ENCODE results near the gene TM4SF4. TPM values are rescaled to one million over a fixed set of nuclear protein-coding genes. Genes with fewer than 3 reads are reported as not detected.
"Not testable (repeated sequence)": the region's sequence is repeated elsewhere in the genome, so short reads cannot be mapped to it uniquely, and the experiment has no call there.

TM4SF4 gene, protein sequence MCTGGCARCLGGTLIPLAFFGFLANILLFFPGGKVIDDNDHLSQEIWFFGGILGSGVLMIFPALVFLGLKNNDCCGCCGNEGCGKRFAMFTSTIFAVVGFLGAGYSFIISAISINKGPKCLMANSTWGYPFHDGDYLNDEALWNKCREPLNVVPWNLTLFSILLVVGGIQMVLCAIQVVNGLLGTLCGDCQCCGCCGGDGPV
- 6,086 TPM for total RNA-seq

DNA sequence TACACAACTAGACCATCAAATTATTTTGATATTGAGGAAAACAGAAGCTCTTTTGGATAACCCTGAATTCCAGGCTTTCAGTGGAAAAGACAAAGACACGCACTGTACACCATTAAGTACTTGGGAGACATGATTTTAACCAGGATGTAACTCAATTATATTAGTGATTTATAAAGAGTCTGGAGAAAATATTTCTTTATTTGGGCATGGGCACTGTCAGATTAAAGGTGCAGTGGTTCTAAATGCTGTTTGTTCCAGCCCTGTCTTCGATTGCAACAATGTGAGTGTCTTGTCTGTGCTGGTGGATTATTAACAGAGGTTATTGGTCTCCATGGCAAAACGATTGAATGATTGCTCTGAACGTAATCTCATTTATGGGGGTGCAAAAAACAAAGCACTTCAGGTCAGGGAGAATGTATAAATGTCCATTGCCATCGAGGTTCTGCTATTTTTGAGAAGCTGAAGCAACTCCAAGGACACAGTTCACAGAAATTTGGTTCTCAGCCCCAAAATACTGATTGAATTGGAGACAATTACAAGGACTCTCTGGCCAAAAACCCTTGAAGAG is at the start of gene TM4SF4:
Gene TM4SF4, plus strand, starts transcription at position 448 of the 568 bp plus-strand sequence. CDS start 181 bp downstream, outside the sequence.
- DNase-seq (ENCODE audit: low spot score) = peak; percentile 70

DNA sequence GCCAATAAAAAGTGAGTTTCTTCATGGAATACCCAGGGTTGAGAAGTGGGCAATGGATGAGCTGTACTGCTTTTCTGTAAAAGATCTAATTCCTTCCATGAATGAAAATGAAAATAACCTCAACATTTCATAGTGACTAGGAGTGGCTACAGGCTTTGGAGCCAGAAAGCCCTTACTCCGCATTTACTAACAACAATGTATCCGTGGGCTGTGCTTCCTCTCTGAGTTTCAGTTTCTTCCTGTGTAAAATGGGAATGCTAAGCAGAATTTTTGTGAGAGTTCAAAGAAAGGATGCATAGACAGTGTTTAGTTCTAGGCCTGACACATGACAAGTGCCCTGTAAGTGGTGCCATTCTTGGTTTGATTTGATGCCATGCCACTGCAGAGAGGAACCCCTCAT is 49.6 kb upstream of the TM4SF4 start:
- DNase-seq (ENCODE audit: low spot score) = no peak

DNA sequence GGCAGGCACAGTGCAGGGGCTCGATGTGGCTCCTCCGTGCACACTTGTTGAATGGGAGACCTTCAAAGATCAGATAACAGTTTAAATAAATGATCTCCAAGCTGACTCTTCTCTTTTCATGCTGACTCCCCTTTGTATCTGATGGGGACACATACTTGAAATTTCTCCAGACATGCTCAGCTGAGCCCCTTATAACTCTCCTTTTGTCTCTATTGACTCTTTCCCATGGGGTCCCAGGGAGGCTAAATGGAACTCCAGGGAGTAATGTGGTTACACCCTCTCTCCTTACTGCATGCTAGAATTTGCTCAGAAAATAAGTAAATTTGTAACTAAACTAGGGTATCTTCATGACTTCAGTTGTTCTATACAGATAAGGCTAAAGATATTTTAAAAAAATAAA is 48.2 kb upstream of the TM4SF4 start:
- DNase-seq (ENCODE audit: low spot score) = no peak

DNA sequence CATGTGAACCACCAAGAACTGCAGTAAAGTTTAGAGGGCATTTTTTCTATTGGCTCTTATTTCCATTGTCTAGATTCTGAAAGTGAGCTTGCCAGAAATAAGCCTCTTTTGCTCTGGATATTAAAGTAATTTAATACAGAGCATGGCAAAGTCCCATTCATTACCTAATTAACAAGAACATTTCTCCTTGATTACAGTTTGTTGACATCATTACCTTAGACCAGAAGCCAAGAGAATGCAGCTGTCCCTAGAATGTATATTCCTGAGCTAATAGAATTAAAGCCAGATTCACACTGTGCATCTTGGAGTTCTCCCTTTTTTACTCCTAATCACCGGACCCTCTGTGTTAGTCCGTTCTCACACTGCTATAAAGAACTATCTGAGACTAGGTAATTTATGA is 46.4 kb upstream of the TM4SF4 start:
- no peak for DNase-seq (ENCODE audit: low spot score)

DNA sequence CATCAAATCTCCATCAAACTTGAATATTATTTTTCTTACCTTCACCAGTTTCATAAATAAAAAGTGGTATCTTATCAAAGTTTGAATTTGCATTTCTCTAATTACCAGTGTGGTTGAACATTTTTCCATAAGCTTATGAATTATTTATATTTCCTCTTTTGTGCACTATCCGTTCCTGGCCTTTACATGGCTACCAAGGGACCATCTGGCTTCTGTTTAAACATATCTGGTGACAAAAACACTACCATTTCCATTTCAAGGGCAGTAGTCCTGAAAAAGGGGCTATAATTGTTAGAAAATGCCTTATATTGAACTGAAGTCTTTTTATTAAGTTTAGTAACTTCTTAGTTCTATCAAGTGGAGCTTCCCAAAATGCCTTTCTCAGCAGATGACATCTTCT is 44.3 kb upstream of the TM4SF4 start:
- no peak for DNase-seq (ENCODE audit: low spot score)

DNA sequence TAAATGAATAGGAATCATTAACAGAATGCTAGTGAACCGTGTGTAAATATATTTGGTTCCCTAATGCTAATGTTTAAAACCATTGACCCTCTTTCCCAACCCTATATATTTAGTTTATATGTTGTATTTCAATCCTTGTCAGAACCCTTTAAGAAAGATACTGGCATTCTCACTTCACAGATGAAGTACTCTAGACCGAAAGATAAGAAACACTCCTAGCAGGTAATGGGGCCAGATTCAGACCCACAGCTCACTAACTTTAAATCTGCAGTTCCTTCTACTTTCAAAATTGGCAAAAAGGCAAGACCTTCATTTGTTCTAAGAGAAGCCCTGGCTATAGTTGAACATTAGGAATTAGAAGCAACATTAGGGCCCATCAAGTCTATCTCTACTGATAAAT is 42.3 kb upstream of the TM4SF4 start:
- DNase-seq (ENCODE audit: low spot score) = no peak

DNA sequence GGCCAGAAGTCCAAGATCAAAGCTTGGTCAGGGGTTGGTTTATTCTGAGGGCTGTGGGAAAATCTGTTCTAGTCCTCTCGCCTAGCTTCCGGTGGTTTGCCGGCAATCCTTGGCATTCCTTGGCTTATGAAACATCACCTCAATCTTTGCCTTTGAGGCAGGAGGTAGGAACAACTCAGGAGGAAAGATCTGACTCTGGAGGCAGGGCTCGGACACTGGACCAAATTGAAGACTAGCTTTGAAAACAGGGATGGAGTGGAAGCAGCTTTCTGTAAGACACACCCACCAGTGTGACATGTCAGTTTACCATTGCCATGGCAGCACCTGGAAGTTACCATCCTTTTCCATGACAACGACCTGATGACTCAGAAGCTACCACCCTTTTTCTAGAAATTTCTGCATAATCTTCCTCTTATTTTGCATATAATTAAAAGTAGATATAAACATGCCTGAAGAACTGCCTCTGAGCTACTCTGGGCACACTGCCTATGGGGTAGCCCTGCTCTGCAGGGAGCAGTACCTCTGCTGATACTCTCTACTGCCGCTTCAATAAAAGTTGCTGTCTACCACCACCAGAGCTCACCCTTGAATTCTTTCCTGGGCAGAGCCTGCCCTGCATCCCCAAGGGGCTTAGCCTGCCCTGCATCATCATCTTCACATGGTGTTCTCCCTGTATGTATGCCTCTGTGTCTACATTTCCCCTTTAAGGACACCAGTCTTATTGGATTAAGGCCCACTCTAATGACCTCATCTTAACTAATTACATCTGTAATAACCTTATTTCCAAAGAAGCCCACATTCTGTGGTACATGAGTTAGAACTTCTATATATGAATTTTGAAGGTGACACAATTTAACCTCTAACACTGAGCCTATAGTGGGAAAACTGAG is 38.3 kb upstream of the TM4SF4 start:
- no peak for DNase-seq (ENCODE audit: low spot score)

DNA sequence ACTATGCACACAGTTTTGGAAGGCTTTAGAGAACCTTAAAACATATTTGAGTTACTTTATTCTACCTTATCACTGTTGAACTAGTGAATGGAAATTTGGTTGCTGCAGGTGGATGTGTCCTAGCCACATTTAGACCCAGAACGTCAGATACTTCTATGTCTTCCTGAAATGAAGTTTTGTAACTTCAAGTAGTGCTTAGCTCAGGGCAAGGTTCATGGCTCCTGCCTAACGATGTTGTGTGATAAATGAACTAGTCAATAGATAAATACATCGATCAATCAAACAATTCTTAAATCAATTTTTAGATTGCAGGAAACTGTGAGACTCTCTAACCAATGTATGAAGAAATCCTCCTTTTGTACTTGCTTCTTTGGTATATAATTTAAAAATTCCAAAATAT is 37.2 kb upstream of the TM4SF4 start:
- no peak for DNase-seq (ENCODE audit: low spot score)

DNA sequence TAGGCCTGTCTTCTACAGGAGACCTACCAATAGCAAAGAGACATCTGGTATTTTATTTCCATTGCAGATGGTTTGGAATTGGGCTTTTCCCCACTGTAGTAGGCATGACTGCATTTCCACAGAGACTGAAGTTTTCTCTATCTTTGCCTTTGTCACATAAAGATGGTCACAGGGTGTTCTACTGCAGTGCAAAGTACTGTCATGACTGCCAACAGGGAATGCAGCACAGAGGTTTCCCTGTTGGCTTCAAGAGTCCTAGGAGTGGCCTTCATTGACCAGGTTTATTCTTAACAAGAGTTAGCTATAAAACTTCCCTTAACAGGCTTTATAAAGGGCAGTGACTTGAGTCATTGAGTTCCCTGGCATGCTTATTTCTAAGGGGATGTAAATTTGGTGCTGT is 36.8 kb upstream of the TM4SF4 start:
- DNase-seq (ENCODE audit: low spot score) = no peak

DNA sequence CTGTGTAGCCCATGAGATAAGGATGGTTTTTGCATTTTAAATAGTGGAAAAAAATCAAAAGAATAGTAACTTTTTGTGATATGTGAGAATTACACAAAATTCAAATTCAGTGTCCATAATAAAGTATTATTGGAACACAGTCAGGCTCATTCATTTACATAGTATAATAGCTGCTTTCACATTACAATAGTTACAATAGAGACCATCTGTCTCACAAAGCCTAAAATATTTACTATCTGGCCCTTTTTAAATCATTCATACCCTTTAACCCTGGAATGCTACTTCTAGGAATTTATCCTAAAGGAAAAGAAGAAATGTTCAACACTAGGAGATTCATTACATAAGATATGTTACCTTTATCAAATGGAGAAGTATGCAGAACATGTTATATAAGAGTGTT is 35.5 kb upstream of the TM4SF4 start:
- no peak for DNase-seq (ENCODE audit: low spot score)

DNA sequence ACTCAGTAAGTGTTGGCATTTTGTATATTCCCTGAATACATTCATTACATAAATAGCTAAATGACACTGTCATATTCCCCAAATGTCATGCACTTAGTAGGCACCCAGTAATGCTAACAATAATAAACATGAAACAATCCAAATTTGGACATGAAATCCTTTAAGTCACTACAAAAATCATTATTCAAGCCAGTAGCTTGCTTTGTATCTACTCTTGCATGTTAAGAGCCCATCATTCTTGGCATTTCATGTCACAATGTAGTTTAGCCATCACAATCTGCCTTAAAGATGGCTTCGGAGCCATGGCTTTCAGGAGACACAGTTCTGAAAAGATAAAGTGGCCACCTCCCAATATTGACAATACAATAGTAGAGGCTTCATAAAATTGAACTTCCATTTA is 32.9 kb upstream of the TM4SF4 start:
- no peak for DNase-seq (ENCODE audit: low spot score)

DNA sequence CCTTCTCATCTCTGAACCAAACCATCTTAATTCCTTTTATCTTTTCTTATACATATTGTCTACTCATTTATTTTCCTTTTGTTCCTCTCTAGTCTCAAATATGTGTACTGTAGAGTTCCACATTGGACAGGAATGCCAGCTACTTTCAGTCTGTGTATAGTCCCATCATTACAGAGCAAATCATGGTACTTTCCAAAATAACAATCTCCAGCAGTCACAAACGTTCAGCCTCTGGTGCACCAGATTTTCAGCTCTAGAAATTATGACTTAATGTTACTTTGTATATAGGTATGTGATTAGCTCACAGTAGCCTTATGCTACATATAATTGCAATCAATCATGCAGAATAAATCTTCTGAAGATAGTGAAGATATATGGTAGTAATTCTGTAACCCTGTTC is 32.5 kb upstream of the TM4SF4 start:
- DNase-seq (ENCODE audit: low spot score) = no peak

DNA sequence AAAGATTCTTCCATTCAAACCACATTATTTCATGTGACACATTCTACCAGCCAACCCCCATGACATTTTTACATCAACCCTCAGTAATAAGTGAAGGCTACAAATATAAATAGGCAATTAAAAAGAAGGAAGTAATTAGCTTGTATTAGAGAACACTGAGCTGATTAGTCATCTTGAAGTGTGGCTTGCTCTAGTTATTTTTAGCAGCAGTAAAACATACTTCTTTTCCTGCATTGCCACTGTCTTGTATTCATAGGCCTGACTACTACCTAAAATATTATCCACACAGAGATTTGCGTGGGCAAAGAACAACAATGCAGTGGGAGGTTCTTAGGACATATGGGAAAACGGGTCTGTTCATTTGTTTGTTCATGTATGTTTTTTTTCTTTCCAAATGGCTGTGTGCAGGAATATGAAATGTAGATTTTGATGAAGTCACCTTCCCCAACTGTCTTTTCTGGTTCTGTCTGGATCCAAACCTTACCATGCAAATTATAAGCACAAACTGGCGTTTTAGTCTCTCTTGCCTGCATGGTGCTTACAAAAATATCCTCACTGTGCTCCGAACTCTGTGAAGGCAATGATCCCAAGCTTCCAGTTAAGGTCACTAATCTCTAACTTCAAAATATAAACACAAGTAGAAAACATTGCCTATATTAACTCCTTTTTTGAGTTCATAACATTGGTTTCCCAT is 31.5 kb upstream of the TM4SF4 start:
- no peak for DNase-seq (ENCODE audit: low spot score)

DNA sequence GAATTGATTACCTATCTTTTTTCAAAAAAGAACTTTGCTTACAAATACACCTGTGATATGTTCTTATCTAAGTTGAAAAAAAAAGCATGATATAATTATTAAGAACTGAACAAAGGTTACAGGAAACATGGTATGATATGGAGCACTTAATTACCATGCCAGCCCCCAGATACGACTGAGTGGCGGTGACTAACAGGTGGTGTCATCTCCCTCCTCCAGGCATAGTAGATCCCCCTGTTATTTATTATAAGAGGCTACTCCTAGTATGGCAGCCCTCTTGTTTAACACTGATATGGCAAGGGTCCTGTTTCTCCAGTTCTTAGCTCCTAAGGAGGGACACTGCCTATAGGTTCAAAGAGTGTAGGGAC is 31.0 kb upstream of the TM4SF4 start:
- DNase-seq (ENCODE audit: low spot score) = no peak

DNA sequence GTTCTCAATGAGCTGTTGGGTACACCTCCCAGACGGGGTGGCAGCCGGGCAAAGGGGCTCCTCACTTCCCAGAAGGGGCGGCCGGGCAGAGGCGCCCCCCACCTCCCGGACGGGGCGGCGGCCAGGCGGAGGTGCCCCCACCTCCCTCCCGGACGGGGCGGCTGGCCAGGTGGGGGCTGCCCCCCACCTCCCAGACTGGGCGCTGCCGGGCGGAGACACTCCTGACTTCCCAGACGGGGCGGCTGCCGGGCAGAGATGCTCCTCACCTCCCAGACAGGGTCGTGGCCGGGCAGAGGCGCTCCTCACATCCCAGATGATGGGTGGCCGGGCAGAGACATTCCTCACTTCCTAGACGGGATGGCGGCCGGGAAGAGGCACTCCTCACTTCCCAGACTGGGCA is 29.6 kb upstream of the TM4SF4 start:
- DNase-seq (ENCODE audit: low spot score) = not testable (repeated sequence)

DNA sequence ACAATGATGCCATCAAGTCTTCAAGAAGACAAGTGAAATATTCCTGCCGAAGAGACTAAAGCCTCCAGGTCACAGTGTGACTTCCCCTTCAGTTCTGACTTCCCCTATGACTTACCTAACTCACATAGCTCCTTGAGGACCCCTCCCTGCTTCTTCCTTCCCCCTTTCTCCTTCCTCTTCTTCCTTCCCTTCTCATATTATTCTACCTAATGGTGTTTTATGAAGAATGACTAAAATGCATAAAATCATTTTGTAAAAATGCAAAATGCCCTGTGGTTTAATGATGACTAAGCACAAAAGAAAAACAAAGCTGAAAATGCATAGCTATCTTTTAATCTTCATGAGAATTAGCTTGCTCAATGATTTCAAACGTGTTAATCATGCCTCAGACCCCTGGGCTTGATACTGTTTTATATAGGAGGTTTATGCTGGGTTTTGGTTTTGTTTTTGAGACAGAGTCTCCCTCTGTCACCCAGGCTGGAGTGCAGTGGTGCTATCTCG is 26.1 kb upstream of the TM4SF4 start:
- no peak for DNase-seq (ENCODE audit: low spot score)

DNA sequence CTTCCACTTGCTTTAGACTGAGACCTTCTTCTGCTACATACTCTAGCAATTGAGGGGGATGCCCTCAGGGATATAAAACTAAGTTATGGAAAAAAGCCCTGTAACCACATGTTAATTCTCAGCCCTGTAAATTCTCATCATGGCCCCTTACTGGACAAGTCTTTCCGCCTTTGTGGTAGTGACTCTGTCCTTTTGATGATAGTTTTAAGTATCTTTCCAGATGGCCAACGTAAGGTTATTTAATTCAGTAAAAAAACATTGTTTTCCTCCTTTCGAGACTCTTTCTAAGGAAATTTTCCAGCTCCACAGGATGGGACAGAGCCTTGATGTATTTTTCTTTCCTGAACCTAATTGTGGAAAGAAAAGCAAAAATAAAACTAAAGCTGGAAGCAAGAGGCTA is 25.3 kb upstream of the TM4SF4 start:
- DNase-seq (ENCODE audit: low spot score) = no peak

DNA sequence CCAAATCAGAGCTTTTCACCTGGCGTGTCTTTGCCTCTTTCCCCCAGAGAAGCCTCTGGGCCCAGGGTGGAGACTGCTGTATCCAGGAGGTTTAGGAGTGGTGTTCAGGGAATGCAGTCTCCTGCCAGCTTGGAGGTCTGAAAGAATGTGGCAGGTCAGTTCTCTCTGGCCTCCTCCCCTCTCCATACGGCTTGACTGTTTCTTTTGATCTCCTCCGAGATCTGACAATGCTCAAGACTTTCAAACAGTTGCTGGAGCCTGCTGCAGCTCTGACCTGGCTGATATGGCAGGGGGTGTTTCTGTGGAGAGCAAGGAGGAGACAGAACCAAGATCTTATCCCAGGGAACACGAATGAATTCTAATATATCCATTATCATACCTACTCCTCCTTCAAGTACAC is 24.7 kb upstream of the TM4SF4 start:
- peak; percentile 21 for DNase-seq (ENCODE audit: low spot score)

DNA sequence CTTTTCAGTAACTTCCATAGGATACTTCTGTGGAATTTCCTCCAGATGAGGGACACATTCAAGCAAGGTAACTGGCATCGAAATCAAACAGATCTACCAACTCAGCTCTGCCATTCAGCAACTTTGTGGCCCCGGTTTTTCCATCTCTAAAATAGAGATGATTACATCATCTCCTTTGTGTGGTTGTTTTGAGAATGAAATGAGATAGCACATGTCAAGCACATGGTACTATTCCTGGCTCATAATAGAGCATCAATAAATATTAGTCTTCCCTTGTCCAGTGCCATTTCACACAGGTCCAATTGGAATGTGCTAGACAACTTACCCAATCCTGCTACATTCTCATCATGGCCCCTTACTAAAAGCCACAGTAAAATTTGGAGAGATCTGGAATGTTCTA is 24.2 kb upstream of the TM4SF4 start:
- no peak for DNase-seq (ENCODE audit: low spot score)

DNA sequence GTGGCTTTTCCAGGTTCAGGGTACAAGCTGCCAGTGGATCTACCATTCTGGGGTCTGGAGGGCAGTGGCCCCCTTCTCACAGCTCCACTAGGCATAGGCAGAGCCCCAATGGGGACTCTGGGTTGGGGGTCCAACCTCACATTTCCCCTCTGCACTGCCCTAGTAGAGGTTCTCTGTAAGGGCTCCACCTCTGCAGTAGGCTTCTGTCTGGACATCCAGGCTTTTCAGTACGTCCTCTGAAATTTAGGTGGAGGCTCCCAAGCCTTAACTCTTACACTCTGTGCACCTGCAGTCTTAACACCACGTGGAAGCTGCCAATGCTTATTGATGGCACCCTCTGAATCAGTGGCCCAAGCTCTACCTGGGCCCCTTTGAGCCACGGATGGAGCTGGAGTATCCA is 22.5 kb upstream of the TM4SF4 start:
- no peak for DNase-seq (ENCODE audit: low spot score)

DNA sequence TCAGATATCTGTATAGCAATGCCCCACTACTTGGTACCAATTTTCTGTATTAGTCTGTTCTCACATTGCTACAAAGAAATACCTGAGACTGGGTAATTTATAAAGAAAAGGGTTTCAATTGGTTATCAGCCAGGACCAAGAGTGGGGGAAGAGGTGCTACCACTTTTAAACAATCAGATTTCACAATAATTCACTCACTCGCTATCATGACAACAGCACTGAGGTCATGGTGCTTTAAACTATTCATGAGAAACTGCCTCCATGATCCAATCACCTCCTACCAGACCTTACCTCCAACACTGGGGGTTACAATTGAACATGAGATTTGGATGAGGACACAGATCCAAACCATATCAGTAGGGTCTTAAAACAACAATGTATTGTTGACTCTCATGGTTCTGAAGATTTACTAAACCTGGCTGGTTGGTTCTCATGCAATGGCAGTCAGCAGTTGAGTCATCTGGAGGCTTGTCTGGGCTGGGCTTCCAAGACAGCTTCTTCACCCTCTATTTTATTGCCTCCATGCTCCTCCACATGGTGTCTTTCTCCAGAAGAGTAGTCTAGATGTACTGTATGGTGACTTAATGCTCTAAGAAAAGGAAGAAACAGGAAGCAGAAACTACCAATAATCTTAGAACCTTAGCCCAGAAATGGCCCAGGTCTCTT is 21.2 kb upstream of the TM4SF4 start:
- DNase-seq (ENCODE audit: low spot score) = no peak

DNA sequence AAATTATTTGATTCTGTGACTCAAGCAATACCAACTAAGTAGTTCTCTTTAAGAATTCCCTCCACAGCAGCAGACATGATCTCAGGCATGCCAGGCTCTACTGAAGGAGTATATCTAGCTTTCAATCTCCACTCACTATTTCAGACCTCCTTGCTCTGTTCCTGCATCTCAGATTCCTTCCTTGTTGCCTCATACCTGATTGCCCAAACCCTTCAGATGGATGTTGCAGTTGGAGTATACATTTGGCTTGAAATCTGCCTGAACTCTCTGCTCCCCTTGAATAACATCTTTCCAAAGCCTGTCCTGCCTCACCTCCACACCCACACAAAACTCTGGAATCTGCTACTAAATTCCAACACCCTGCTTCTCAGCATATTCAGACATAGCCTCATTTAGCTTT is 19.8 kb upstream of the TM4SF4 start:
- DNase-seq (ENCODE audit: low spot score) = no peak

Measured in mucosa of gallbladder (tissue), 1 donor.